GM18498 (cell line): ENCODE results near the gene HOOK2.
A peak's percentile ranks its signal among the peaks of the same experiment; 100 is the strongest.
"Not testable (repeated sequence)": the region's sequence is repeated elsewhere in the genome, so short reads cannot be mapped to it uniquely, and the experiment has no call there.

Source experiments
- ATAC-seq: cut with Tn5 transposase; IDR thresholded peaks from one replicate; pipeline ENCODE4 v1.9.1; 2021; ENCODE audit warnings: mild to moderate bottlenecking, moderate library complexity; ENCODE audit not compliant: unreplicated experiment

Gene HOOK2

DNA sequence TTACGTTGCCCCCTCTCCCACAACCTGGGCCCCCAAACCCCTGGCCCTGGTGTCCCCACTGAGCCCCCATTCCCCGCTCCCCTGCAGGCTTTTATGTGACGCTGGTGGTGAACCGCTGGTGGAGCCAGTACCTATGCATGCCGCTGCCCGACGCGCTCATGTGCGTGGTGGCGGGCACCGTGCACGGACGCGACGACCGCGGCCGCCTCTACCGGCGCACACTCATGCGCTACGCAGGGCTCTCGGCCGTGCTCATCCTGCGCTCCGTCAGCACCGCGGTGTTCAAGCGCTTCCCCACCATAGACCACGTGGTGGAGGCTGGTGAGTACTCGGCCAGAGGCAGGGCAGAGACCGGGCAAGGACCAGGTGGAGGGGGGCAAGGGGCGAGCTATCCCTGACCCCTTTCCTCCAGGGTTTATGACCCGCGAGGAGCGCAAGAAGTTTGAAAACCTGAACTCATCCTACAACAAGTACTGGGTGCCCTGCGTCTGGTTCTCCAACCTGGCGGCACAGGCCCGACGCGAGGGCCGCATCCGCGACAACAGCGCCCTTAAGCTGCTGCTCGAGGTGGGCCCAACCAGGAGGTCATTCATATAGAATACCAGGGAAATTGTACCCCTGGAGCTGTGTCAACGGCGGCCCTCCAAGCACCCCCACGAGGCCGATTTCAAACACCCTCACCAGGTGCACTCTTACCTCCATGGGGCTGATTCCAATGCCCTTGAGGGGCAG is 20.7 kb downstream of the HOOK2 start:
- no peak for ATAC-seq

DNA sequence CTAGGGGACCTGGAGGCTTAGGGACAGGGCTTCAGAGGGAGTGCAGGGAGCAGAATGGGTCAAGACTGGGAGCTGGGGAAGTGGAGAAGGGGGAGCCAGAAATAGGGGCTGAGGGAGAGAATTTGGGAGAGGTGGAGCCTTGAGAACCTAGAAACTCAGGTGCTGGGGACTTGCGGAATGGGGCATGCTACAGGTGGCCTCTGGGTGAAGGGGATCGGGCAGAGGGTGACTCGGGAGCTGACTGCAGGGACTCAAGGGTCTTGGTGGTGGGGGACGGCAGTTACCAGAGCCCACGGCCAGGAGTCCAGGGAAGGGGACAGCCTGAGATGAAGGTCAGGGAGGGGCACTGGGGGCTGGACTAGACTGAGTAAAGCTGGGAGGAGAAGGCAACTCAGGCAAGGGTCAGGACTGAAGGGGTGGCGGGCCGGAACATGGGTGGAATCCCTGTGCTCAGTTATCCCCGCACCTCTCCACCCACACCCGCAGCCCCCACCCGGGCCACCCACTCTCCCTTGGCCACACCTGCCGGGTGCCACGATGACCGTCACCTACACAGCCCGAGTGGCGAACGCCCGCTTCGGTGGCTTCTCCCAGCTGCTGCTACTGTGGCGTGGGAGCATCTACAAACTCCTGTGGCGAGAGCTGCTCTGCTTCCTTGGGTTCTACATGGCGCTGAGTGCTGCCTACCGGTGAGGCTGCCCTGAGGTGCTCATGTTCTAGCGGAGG is 23.1 kb downstream of the HOOK2 start:
- no peak for ATAC-seq

DNA sequence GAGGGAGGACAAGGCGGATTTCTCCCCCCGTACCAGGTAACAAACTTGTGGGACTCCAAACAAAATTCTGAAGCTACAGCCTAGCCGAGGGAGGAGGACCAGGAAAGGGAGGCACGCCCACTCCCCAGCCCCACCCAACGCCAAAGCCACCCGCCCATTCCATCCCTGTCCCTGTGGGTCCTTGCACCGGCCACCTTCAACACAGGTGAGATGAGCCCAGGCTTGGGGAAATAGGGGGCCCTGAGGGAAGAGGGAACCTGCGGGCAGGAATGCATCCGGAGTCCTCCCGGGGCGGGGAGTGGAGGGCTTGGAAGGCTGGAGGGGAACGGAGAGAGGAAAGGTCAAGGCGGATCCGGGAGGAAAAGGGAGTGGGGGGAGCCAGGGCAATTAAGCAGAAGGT is 23.7 kb downstream of the HOOK2 start, which contains the start of gene BEST2:
Gene BEST2 (plus strand): TSS at position 157 of the 400 bp plus-strand sequence. CDS start 802 bp downstream, outside the sequence.
- no peak for ATAC-seq

DNA sequence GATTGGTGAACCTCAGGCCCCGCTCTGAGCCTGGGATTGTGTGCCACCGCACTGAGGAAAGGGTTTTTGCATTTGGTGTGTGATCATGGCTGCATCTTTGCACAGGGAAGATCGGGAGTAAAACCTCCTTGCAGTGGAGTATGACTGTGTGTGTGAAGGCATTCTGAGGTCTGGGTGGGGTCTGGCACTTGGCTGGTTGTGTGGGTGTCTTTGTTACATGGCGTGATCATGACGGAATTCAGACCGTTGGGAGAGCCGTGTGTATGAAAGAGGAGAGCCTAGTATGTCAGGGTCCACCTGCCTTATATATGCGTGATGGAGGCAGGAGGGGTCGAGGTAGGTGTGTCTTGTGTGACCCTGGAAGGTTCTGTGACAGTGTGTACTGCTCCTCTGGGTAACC is 24.5 kb downstream of the HOOK2 start:
- no peak for ATAC-seq

DNA sequence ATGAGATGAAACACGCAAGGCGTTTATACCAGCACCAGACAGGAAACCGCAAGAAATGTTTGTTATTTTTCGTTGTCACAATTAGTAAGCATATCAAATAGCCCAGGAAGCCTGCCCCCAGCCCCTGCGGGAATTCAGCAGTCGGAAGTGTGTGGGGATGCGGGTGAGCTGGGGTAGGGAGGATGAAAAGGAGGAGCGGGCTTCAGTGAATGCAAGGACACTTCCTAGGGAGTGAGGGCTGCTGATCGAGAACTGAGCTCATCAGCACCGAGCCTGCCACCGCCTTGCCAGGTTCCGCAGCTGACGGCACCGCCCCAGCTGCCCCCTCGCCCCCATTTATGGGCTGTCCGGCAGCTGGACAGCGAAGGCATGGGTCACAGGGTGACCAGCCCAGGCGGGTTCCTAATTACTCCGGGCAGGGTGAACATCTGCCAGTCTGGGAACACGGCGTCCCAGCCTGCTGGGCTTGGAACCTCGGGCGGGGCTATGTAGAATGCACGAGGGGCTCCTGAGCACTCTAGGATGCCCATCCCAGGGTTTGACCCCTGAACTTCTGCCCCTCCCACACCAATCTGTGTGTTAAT is 25.3 kb downstream of the HOOK2 start:
- ATAC-seq, result no peak

DNA sequence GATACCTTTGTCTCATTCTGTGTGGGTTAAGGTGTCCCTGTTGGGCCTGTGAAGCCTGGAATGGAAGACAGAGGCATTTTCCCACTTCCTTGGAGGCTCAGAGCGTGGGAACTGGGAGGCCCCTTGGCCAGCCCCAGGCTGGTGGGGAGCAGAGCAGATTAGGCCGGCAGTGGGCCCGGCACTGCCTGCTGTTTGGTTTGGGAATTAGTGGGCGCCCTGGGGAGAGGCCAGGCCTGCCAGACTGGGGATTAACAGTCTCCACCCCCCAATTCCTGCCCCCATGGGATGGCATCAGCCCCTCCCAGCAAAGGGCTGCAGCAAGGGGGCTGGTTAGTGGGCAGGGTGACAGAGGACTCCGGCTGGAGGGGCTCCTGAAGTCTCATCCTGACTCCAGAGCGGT is 26.9 kb downstream of the HOOK2 start:
- ATAC-seq, result no peak

DNA sequence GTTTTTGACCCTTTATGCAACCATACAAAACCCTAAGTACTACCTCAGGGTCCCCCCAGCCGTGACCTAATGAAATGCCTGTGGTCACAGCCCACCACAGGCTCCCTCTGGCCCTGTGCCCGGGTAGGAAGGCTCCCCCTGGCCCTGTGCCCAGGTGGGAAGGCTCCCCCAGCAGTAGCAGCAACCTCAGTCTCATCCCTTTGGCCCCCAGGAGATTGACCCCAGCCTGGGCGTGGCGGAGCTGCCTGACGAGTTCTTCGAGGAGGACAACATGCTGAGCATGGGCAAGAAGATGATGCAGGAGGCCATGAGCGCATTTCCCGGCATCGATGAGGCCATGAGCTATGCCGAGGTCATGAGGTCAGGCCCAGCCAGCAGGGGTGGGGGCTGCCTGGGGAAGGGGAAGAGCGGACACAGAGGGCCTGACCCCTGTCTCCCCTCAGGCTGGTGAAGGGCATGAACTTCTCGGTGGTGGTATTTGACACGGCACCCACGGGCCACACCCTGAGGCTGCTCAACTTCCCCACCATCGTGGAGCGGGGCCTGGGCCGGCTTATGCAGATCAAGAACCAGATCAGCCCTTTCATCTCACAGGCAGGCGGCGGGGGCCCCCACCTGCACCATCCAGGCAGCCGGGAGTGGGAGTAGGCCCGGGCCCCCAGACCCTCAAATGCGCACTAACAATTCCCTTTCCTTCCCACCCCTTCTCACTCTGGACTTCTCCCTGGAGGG is 30.0 kb downstream of the HOOK2 start:
- no peak for ATAC-seq

DNA sequence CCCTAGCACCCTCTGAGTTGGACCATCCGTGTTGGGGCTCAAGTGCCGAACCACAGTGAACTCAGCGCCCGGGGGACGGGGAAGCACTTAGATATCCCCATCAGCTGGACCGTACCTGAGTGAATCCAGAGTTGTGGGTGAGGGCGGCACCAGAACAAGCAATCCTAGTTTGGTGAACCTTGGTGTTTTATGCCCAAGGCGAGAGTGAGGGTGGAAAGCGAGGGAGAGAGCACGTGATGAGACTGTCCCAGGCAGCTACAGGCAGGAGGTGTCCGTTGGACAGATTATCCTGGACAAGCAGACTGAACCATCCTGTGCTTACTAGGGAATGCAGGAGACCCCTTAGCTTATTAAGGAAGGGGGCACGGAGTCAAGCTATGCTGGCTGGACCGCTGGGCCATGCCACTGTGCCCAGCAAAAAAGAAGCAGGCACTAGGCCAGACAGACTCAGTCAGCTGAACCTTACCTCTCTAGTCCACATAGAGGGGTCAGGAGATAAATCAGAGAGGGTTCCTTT is 37.5 kb downstream of the HOOK2 start:
- no peak for ATAC-seq

DNA sequence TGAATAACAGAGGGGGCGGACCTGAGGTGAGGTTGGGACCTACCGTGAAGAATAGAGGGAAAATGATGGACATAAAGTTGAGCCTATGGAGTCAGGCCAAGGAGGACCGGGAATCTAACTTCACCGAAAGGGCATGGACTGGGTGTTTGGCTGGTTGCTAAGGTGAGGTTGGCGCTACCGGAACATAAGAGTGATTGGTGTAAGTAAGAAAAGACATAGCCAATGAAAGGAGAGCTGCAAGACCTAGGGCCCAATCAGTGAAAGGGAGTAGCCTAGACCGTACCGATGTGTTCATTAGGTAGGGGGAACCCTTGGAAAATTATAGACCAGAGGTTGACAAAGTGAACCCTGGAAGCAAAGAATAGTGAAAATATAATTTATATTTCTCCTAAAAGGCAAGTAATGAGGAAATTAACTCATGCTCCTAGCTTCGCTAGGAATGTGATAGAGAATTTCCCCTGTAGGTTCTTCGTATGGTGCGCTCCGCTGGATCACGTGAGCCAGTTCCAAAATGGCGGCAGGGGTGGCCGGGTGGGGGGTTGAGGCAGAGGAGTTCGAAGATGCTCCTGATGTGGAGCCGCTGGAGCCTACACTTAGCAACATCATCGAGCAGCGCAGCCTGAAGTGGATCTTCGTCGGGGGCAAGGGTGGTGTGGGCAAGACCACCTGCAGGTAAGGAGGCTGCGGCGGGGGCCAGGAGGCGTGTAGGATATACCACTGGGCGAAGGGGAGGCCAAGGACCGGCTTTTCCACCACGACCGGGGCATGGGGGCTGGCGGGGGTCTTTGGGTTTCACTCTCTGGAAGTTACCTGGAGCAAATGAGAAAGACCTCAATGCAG is 38.1 kb downstream of the HOOK2 start, which contains the start of gene GET3:
Gene GET3 (plus strand): TSS at position 503 of the 840 bp plus-strand sequence. CDS start 9 bp downstream, at position 512.
- peak; percentile 77 for ATAC-seq

DNA sequence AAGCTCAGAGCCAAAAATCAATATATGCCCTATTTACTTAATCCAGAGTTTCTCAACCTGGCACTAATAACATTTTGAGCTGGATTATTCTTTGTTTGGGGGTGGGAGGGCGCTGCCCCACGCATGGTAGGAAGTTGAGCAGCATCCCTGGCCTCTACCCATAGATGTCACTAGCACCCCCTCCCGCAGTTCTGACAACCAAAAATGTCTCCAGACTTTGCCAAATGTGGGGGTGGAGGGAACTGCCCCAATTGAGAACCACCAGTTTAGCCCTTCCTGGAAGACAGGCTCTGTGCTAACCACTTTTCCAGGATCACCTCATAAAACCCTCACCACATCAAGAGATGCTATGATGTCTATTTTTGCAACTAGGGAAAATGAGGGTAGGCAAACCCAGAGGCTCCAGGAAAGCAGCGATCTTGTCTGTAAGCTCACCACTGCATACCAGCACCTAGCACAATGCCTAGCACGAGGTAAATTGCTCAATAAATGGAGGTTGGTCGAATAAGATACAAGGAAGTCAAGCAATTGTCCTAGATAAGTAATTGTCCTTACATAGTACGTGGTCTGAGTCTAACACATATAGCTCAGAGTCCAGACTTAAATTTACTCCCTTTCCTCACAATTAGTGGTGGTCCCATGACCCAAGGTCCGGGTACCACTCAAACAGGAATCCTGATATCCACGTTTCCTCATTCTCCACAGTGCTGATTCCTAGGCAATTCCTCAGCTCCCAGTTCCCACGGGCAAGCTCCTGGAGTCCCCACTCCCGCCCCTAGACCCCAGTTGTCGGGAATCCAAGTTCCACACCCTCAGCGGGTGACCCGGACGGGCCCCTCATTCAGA is 41.8 kb downstream of the HOOK2 start:
- no peak for ATAC-seq

DNA sequence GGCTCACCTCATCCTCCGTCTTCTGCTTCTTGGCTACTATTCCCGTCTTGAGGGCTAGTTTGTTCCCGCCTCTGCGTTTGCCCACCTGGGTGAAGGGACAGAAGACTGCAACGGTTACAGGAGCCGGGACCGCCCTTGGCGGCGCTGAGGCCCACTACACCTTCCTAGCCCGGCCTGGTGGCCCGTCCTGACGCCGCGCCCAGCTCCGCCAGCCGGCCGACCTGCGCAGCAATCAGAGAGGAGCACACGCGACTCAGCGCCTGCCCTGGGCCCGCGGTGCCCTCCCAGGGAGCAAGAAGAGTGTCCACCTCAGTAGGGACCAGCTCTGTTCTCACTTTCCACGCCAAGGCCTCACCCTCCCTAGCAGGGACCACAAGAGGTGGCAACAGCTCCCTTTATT is 44.0 kb downstream of the HOOK2 start:
- no peak for ATAC-seq

DNA sequence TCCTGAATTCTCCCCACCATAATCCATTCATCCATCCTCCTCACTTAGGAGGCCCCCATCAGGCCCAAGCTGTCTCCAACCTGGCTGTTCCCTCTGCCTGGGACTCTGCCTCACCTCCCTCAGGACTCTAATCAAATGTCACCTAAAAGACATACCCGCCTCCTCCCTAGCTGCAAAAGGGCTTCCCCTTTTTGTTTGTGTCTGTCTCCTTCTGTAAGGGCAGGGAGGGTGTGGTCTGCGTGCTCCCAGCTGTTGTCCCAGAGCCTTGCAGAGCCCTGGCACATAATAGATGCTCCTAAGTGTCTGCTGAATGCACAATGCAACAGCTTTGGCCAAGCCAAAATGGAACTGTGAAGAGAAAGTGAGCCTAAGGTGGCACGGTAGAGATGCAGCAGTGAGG is 45.3 kb downstream of the HOOK2 start:
- ATAC-seq, result no peak

DNA sequence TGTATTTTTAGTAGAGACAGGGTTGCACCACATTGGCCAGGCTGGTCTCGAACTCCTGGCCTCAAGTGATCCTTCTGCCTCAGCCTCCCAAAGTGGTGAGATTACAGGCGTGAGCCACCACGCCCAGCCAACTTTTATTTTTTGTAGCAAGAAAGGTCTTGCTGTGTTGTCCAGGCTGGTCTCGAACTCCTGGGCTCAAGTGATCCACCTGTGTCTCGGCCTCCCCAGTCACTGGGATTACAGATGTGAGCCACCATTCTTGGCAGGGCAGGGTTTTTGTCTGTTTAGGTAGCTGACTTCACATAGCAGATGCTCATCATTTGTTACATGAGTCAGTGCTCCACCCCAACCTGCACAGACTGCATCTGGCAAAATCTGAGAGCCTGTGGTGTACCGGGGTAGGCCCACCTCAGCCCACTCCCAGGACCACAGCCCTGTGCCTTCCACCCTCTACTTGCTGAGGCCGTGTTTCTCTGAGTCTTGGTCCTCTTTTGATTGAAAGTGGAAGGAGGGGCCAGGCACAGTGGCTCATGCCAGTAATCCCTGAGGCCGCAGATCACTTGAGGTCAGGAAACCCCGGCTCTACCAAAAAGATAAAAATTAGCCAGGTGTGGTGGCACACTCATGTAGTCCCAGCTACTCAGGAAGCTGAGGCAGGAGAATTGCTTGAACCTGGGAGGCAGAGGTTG is 47.5 kb downstream of the HOOK2 start:
- no peak for ATAC-seq

DNA sequence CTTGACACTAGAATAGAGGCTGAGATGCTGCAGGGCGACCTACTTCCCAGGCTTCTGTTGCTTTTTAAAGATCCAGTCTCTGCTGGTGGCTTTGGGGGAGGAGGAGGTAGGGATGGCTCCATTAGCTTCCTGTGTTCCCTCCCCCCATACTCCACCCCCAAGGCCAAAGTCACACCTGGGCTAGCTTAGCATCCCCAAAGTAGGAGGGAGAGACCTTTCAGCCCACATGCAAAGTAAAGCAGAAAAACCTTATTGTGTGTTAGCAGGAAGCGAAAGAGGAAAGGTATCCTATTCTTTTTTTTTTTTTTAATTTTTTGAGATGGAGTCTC is 48.4 kb downstream of the HOOK2 start:
- no peak for ATAC-seq

DNA sequence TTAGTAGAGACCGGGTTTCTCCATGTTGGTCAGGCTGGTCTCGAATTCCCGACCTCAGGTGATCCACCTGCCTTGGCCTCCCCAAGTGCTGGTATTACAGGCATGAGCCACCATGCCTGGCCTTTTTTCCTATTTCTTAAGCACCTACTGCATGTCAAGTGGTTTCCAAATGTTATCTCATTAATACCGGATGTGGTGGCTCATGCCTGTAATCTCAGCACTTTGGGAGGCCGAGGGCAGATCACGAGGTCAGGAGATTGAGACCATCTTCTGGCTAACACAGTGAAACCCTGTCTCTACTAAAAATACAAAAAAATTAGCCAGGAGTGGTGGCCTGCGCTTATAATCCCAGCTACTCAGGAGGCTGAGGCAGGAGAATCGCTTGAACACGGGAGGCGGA is 49.7 kb downstream of the HOOK2 start:
- not testable (repeated sequence) for ATAC-seq

DNA sequence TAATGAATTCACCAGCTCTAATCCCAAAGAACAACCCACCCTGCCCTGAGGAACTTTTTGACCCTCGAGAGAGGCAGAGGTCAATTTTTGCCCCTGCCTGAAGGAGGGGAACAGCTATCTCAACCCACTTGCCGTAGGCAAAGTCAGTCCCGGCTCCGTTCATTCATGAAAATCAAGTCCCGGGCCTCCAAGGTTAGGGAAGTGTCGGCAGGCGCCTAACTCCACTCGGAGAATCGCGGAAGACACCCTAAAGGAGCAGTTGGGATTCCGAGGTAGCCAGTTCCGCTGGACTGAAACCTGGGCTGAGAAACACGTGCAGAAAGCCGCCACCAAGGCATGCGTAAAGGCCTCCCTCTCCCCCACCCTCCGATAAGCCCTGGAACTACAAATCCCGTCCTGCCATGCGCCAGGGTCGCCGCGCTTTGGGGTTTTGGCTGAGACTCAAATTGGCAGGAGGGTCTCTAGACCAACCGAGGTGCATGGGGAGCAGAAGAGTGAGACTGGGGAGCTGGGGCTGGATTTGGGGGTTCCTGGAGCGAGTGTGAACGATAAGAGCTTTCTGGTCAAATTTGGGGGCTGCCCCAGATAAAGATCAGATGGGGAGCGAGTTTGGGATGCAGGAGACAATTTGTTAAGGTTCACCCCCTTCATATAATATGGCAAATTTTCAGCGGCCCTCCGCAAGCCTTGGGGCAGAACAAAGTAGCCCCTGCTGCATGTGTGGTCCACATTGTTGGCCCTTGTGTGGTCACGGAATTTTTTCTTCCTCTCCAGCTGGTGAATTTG is 51.5 kb downstream of the HOOK2 start, which contains the start of gene TNPO2:
Gene TNPO2 (minus strand): TSS at position 292 of the 786 bp plus-strand sequence. CDS start 2,955 bp downstream, outside the sequence.
- no peak for ATAC-seq

DNA sequence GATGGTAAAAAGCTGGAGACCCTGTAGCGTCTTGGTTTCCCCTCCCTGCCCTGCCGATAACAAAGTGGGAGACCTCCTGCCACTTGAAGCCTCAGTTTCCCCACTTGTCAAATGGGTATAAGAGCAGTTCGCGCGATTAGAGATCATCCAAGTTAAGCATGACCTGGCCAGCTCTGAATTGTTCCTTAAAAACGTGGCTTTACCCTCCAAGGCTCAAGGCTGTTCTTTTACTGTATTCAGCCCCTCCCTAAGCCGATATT is 52.0 kb downstream of the HOOK2 start:
- ATAC-seq, result no peak
